ENCODE data around the gene DOK6.

DOK6 gene

GRCh38 chr18:69435000-69435399 lies 34.3 kb downstream of the DOK6 start:
- no peak for DNase-seq (ENCODE audit: low read depth, low spot score)

- no peak for DNase-seq (ENCODE audit: low read depth, low spot score)
Observed at GRCh38 chr18:69444221-69444620, 43.5 kb downstream of the DOK6 start.

DNA sequence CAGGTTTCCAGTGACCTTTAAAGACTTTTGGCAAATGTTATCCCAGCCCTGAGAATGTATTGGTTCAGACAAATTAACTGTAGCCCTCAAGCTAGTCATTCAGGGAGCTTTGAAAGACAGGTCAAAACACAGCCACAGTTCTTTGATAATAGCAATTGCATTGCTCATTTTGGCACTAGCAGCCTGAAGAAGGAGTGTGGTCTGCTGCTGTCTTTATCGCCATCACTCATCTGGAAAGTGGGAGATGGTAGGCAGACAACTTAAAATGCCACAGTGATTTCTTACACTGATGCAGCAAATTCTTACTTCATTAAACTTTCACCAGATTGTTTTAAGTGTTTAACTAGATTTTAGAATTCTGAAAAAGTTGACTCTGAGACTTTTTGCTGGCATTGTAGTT lies 47.2 kb downstream of the DOK6 start:
- DNase-seq (ENCODE audit: low read depth, low spot score) = no peak

GRCh38 chr18:69455125-69455524 lies 54.4 kb downstream of the DOK6 start:
- no peak for DNase-seq (ENCODE audit: low read depth, low spot score)

GRCh38 chr18:69469444-69469919 lies 68.8 kb downstream of the DOK6 start:
- DNase-seq (ENCODE audit: low read depth, low spot score) = no peak

DNA sequence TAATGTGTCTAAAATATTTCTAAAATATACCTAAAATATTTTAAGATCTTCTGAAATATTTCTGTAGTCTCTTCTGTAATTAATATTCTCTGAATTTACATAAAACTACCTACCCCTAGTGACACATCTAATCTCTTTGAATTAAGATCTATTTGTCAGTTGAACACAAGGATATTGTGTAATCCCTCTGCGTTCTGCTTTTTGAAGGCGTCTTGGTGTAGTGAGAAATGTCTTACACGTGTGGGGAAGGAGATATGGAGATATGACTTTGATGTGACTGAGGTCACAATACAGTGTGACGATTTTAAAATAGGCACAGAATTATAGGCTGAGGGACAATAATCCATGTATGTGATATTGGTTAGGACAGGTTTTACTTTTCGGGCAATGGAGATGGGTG lies 79.8 kb downstream of the DOK6 start:
- DNase-seq (ENCODE audit: low read depth, low spot score) = no peak

GRCh38 chr18:69483574-69483973 lies 82.9 kb downstream of the DOK6 start:
- no peak for DNase-seq (ENCODE audit: low read depth, low spot score)

DNA sequence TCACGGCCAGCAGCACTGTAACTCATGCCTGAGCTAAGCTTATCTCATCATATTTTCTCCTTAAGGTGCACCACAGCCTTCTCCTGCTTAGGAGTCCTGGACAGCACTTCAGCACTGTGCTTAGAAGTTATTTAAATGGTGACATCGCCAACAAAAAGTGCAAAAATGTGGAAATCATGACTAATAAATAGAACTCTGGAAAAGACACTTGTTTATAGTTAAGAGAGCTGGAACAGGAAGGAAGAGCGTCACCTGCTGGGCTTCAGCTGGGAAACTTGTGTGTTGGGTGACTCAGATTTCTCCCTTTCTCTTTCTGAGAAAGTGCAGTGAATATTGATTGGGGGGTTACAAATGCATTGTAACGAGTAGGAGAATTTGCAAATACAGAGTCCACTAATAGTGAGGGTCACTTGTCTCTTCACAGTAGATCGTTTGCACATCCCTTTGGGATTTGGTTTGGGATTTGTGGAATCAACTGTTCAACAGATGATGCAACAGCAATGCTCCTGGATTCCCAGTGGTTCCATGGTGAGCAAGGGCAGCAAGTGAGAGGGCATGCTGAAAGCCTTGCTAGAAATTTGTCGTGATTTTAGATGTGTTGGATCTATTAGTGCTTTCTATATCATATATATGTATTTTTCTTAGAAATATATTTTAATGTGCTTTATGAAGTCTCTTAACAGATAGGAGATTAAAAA lies 84.2 kb downstream of the DOK6 start:
- no peak for DNase-seq (ENCODE audit: low read depth, low spot score)

- DNase-seq (ENCODE audit: low read depth, low spot score) = no peak
Observed at GRCh38 chr18:69487488-69488394, 87.1 kb downstream of the DOK6 start.

GRCh38 chr18:69490072-69490471 lies 89.4 kb downstream of the DOK6 start:
- DNase-seq (ENCODE audit: low read depth, low spot score) = no peak

- no peak for DNase-seq (ENCODE audit: low read depth, low spot score)
Observed at GRCh38 chr18:69490813-69491212, 90.1 kb downstream of the DOK6 start.

GRCh38 chr18:69491576-69491975 lies 90.9 kb downstream of the DOK6 start:
- DNase-seq (ENCODE audit: low read depth, low spot score) = no peak

DNA sequence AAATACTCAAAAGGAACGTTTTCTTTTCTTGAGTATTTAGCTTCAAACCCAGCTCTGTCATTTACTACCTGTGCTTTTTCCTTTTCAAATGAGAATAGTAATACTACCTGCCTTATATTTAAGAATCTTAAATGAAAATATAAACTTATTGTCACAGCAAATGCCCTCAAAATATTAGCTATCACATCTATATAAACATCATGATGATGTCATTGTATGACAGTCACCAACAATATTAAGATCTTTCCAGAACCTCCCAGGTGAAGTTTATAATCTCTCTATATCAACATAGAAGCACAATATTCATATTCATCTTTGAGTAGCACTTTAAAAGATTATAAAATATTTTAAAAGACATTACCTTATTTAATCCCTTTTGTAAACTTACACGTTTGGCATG lies 92.2 kb downstream of the DOK6 start:
- no peak for DNase-seq (ENCODE audit: low read depth, low spot score)

DNA sequence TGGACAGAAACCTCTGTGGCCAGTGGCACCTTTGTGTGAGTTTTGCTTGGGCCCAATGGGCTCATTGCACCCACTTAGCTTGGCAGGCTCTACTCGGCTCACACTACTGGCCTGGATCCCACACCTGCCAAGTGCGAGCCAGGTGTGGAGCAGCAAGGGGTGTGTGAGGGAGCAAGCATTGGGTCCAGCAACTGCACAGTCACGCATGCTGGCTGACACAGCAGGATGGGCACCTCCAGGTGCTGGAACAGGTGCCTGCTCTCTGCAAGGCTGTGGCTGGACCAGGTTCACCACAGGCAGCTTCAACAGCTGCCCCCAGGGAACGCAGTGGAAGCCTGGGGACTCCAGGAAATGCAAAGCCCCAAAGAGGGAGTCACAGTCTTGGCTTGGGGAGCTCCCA lies 94.2 kb downstream of the DOK6 start:
- no peak for DNase-seq (ENCODE audit: low read depth, low spot score)

DNA sequence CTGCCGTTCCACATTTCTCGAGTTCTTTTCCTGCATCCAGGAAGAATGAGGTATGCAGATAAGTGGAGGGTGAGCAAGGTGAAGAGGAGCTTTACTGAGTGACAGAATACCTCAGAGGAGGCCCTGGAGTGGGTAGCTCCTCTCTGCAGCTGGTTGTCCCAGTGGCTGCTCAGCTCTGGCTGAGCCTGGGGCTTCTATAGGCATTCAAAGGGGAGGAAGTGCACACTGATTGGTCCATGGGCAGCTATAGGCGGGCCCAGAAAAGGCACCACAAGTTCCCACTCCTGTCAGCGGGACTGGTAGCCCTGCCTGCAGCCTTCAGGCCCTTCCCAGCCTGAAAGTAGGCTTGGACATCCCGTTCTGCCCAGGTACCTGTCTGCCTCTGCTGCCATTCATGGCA lies 94.7 kb downstream of the DOK6 start:
- no peak for DNase-seq (ENCODE audit: low read depth, low spot score)

GRCh38 chr18:69495841-69496533 lies 95.3 kb downstream of the DOK6 start:
- DNase-seq (ENCODE audit: low read depth, low spot score) = no peak

GRCh38 chr18:69518989-69519388 lies 118.3 kb downstream of the DOK6 start:
- no peak for DNase-seq (ENCODE audit: low read depth, low spot score)

- DNase-seq (ENCODE audit: low read depth, low spot score) = no peak
Observed at GRCh38 chr18:69523582-69523981, 122.9 kb downstream of the DOK6 start.

DNA sequence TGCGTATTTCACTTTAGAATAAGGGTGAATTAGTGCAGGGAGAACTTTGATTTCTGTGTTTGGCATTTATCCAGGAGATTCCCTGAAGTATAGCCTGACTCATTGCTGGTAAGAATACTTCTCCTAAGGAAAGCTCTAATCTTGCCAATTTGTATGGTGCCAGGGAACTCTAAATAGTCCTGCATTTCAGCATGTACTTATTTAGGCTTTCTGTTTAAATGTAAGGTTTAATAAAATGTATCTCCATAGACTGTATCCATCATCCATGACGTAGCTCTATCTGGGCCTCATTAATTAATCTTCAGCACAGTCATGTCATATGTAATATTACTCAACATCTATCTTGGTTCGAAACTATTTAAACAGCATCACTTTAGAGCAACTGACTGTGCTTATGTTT lies 127.7 kb downstream of the DOK6 start:
- DNase-seq (ENCODE audit: low read depth, low spot score) = no peak

GRCh38 chr18:69529151-69529550 lies 128.5 kb downstream of the DOK6 start:
- no peak for DNase-seq (ENCODE audit: low read depth, low spot score)

GRCh38 chr18:69531973-69532372 lies 131.3 kb downstream of the DOK6 start:
- DNase-seq (ENCODE audit: low read depth, low spot score) = no peak

DNA sequence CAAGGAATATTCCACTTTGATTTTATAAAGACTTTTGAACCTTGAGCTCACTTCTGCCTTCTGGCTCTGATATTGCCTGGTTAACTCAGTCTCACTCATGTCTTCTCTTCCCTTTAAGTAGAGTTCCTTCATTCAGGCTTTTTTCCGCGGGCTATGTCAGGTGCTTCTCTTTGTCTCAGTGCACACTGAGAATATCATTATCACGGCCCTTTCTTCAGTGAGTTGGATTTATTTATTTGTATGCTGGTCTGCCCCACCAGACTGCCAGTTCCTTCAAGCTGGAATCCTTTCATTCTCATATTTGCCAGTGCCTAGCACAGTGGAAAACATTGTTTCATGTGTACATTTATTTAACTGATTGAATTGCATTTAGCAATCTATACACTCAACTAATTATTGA lies 136.5 kb downstream of the DOK6 start:
- no peak for DNase-seq (ENCODE audit: low read depth, low spot score)

Data from iPS DF 19.7 (cell line).